ENCODE measurements around the gene AGBL3.

DNA sequence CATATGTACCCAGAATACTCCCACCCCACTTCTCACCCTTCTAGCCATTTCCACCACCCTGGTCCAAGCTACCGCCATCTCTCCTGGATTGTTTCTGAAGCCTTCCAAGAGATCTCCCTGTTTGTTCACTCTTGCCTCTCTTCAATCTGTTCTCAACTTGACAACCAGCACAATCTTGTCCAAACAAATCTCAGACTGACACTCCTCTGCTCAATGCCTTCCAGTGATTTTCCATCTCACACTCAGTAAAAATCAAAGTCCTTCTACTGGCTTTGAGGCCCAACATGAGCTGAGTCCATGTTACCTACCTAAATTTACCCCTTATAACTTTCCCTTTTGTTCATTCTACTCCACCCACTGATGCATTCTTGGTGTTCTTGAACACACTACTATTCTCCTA lies 128.3 kb downstream of the AGBL3 start:
- TF ChIP-seq, protein P1, sequence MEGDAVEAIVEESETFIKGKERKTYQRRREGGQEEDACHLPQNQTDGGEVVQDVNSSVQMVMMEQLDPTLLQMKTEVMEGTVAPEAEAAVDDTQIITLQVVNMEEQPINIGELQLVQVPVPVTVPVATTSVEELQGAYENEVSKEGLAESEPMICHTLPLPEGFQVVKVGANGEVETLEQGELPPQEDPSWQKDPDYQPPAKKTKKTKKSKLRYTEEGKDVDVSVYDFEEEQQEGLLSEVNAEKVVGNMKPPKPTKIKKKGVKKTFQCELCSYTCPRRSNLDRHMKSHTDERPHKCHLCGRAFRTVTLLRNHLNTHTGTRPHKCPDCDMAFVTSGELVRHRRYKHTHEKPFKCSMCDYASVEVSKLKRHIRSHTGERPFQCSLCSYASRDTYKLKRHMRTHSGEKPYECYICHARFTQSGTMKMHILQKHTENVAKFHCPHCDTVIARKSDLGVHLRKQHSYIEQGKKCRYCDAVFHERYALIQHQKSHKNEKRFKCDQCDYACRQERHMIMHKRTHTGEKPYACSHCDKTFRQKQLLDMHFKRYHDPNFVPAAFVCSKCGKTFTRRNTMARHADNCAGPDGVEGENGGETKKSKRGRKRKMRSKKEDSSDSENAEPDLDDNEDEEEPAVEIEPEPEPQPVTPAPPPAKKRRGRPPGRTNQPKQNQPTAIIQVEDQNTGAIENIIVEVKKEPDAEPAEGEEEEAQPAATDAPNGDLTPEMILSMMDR (IDR thresholded peaks at IDR 0.05; ENCODE audit: low read length): no peak
- TF ChIP-seq EZH2 (optimal IDR thresholded peaks at IDR 0.05; ENCODE audit: low read depth, low read length) (no peak), EZH2phosphoT487 (IDR thresholded peaks at IDR 0.05; ENCODE audit: low read length) (no peak)

All from MM.1S (cell line).